Ureter (tissue), 1 donor: Measurements from ENCODE around the gene CNNM1. TPM values are rescaled to one million over a fixed set of nuclear protein-coding genes. Genes with fewer than 3 reads are reported as not detected.

ENCODE experiments used
- DNase-seq: peaks from one replicate; pipeline ENCODE4 v3.0.0-alpha.2; 2020; ENCODE audit warnings: low spot score
- total RNA-seq: library from RNA; stranded (reverse); gene quantifications from one replicate; pipeline ENCODE4 v1.2.4, GENCODE V29; 2023
- donor health status: DM: yes; HTN: yes; CAD: no.

CNNM1 gene
- total RNA-seq, 1 donor from 2014 or later = 1.1 TPM

- DNase-seq = no peak
Measured at GRCh38 chr10:99418910-99419624, 89.9 kb downstream of the CNNM1 start.

GRCh38 chr10:99419688-99420087, 90.5 kb downstream of the CNNM1 start:
- no peak for DNase-seq

GRCh38 chr10:99421233-99421739, 92.1 kb downstream of the CNNM1 start:
- DNase-seq = no peak

GRCh38 chr10:99422529-99423096, 93.5 kb downstream of the CNNM1 start:
- DNase-seq = no peak

GRCh38 chr10:99424656-99425055, 95.5 kb downstream of the CNNM1 start:
- DNase-seq = no peak

- DNase-seq = no peak
Measured at GRCh38 chr10:99425204-99425603, 96.0 kb downstream of the CNNM1 start.

GRCh38 chr10:99426689-99427088, 97.5 kb downstream of the CNNM1 start:
- no peak for DNase-seq

GRCh38 chr10:99427566-99428190, 98.5 kb downstream of the CNNM1 start:
- no peak for DNase-seq

GRCh38 chr10:99429517-99430095, 100.5 kb downstream of the CNNM1 start:
- no peak for DNase-seq

- no peak for DNase-seq
Measured at GRCh38 chr10:99430116-99430450, 100.9 kb downstream of the CNNM1 start.

- peak; percentile 98 for DNase-seq
Measured at GRCh38 chr10:99430451-99431189, 101.5 kb downstream of the CNNM1 start, which contains the start of gene GOT1. Gene GOT1, minus strand, starts transcription at chr10:99430624. Its CDS starts 59 bp downstream, at chr10:99430565.

- DNase-seq = peak; percentile 76
Measured at GRCh38 chr10:99431190-99431760, 102.1 kb downstream of the CNNM1 start.

GRCh38 chr10:99432047-99432446, 102.9 kb downstream of the CNNM1 start:
- no peak for DNase-seq

- DNase-seq = no peak
Measured at GRCh38 chr10:99432881-99433280, 103.7 kb downstream of the CNNM1 start.

GRCh38 chr10:99433378-99434020, 104.3 kb downstream of the CNNM1 start:
- DNase-seq = no peak

- no peak for DNase-seq
Measured at GRCh38 chr10:99435986-99436638, 107.0 kb downstream of the CNNM1 start.

- no peak for DNase-seq
Measured at GRCh38 chr10:99438890-99439289, 109.7 kb downstream of the CNNM1 start.

- no peak for DNase-seq
Measured at GRCh38 chr10:99442394-99442793, 113.2 kb downstream of the CNNM1 start.

- no peak for DNase-seq
Measured at GRCh38 chr10:99443500-99443899, 114.3 kb downstream of the CNNM1 start.
